Stimulated activated CD4-positive, alpha-beta T cell treated with anti-CD3 and anti-CD28 coated beads, Interleukin-1b, Interleukin-23, amount 100 ng/mL, for 1 hour (primary cell): ENCODE results near the gene MME.

Source experiments
- DNase-seq, 2 donors: peaks; one replicate each; pipeline ENCODE4 v3.0.0-alpha.2; 2020; ENCODE audit warnings: low read depth in 2 of 2

Gene MME

DNA sequence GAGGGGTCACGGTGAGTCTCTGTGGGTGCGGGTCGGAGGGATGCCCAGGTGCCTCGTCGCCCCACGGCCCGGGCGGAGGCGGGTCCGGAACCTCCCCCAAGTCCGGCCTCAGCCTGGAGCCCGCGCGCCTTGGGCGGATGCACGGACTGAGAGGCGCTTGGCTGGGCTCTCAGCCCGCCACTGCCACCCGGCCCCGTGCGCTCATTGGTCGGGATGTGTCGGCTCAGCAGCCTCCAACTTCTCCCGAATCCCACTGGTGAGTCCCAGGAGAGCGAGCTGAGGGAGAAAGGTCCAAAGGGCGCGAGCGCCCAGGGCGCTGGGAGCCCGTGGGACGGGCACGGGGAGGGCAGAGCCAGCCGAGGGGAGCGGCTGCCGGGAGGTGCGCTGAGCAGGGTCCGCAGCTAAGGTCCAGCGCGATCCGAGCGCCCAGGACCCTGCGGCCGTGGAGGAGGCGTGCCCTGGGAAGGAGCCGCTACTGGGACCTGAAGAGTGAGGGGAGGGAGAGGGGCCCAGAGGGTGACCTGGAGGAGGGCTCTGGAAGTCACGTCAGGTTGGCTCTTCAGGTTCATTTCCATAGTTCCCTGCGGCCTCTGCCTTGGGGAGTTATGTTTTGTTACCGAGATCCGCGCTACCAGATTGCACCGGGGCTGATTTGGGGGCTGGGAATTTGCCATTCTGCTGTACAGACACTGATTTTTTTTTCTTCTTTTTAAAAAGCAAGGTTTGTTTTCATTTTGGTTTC, at the start of gene MME:
TSS of gene MME (plus strand) at position 574 of the 742 bp plus-strand sequence. CDS start 3,849 bp downstream, outside the sequence.
- DNase-seq: no peak

DNA sequence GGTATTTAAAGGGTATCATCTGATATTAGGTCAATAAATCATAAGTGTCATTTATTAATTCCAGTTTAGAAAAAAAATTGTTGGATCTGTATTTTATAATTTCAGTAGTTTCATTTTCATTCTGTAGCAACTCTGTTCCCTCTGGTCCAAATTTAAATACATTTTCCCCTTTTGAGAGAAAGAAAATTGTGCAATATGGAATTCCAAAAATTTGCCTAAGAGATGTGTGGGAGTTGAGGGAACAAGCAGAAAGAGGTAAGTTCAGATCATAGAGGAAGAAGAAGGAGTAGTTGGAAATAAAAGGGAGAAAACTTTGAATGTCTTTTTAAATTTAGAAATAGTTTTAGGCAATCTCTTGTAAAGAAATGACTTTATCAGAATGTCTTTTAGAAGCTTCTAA, 48.9 kb upstream of the MME start:
- DNase-seq: no peak

DNA sequence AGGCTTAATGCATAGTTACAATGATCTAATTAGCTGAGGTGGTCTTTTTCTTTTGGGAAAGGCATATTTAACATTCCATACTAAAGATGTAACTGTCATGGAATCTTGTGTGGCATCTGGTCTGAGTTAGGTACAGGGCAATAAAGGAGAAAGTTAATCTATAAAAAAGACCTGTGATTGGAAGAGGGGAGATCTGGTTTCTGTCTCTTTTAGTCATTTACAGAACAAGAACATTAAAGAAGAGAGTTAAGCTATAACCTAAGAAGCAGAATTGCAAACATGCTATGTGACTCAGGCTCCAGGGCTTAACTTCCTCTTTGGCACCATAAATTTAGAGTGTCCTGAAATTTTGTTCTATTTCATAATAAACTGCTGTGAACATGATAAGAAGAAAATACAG, 47.2 kb upstream of the MME start:
- no peak for DNase-seq

DNA sequence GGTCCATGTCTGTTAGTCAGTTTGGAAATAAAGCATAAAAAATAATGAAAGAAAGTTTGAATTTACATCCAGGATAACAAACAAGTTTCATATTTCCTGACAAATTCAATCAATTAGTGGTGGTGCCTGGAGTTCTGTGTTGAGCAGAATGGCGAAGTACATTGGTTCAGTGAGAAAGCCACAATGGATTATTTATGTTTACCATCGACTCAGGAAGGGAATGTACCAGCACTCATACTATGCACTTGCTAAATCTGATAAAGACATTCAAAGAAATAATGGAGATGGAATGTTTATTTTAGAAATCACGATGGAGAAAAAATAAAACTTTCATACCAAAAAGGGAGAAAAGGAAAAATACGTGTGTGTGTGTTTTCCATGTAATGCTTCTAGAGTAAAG, 45.3 kb upstream of the MME start:
- DNase-seq: no peak

DNA sequence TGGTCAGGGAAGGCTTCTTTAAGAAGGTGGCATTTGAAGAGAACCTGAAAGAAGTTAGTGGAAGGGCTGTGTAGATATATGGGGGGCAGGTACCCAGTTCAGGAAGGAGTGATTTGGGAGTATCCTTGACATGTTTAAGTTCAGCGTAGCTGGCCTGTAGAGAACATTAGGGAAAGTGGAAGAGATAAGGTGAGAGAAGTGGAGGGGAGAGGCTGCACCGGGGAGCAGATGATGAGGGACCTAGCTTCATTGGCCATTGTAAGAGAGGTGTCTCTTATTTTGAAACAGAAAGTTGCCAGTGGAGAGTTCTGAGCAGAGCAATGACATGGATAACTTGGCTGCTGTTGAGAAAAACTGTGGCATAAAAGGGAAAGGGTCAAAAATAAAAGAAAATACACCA, 44.6 kb upstream of the MME start:
- no peak for DNase-seq

DNA sequence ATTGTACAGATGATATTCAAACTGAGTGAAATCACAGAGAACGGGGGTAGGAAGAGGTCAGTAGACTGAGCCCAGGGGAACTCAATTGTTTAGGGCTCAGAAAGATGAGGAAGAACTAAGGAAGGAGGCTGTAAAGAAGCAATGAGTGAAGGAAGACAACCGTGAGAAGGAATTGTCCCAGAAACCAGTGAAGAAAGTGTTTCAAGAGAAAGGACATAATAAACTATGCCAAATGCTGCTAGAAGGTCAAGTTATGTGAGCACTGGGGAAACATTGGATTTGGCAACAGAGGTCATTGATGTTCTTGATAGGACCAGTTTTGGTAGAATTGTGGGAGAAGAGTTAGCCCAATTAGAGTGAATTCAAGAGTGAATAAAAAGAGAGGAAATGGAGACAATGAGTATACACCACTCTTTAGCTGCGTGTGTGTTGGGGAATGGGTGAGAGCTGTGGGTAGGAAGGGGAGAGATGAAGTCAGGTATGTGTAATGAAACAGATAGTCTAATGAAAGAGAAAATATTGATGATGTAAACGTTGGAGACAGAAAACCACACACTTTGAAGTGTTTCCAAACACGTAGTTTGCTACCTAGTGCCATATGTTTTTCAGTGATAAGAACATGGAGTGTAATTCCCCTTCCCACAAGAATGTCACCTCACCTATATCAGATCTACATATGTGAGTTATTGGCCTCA, 42.5 kb upstream of the MME start:
- DNase-seq: no peak

DNA sequence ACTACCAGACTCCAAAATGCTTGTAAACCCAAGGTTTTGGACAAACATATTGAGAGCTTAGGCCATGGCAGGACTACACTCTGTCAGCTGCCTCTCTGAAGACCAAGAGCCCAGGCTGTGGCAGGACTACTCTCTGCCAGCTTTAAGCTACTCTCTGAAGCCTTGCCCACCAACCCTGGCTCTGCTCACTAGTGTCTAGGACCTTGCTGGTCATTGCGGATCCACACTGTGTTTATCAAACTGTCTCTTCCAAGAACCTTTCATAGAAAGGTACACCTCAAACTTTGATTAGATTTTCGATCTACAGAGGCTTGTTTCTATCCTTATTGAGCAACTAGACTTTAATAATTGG, 41.9 kb upstream of the MME start:
- DNase-seq: no peak

DNA sequence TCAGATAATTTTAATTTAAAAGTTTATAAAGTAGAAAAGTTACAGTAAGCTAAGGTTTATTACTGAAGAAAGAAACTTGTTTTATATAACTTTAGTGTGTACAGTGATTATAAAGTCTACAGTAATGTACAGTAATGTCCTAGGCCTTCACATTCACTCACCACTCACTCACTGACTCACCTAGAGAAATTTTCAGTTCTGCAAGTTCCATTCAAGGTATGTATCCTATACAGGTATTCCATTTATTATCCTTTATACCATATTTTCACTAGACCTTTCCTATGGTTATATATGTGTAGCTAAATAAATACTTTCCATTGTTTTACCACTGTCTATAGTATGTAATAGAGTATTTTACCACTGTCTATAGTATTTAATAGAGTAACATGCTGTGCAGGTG, 33.2 kb upstream of the MME start:
- no peak for DNase-seq

DNA sequence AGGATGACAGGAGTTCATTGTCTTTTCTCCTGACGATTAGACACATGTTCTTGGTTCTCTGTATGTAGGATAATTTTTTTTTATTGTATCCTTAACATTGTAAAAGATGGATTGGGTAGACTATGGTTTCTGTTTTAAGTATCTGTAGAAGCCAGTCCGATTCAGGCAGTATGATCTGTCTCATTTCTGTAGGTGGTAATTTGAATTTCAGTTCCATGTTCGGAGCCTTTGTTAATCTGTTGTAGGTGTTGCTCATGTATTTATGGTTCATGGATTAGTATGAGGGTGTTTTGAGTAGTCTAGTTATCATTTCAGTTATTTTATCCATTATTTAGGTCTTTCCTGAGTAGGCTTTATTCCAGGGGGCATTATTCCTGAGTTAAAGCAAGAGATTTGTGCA, 32.4 kb upstream of the MME start:
- DNase-seq: no peak

DNA sequence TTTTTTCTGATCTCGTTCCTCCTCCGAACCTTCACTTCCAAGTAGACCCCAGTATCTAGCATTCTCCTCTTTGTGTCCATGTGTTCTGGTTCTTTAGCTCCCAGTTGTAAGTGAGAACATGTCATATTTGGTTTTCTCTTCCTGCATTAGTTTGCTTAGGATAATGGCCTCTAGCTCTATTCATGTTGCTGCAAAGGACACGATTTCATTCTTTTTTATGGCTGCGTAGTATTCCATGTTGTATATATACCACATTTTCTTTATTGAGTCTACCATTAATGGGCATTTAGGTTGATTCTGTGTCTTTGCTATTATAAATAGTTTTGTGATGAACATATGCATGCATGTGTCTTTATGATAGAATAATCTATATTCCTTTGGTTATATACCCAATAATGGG, 30.2 kb upstream of the MME start:
- no peak for DNase-seq

DNA sequence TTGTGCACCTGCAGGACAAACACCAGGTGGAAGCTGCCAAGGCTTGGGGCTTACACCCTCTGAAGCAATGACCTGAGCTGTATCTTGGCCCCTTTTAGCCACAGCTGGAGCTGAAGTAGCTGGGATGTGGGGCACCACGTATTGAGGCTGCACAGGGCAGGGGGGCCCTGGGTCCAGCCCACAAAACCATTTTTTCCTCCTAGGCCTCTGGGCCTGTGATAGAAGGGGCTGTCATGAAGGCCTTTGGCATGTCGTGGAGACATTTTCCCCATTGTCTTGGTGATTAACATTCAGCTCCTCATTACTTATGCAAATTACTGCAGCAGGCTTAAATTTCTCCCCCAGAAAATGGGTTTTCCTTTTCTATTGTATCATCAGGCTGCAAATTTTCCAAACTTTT, 27.6 kb upstream of the MME start:
- no peak for DNase-seq

DNA sequence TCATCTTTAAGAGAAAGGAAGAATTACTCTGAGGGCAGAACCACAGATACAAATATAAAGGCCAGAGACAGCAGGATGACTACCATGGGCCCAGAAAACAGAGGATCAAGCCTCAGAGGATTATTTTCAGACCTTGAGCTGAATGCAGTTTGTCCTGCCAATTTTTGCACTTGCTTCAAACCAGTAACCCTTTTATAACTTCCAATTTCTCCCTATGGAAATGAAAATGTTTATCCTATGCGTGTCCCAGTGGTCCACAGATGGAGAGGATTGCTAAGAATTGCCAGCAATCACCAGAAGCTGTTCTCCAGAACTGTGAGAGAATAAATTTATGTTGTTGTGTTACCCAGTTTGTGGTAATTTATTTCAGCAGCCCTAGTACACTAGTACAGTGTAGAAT, 26.4 kb upstream of the MME start:
- DNase-seq: no peak

DNA sequence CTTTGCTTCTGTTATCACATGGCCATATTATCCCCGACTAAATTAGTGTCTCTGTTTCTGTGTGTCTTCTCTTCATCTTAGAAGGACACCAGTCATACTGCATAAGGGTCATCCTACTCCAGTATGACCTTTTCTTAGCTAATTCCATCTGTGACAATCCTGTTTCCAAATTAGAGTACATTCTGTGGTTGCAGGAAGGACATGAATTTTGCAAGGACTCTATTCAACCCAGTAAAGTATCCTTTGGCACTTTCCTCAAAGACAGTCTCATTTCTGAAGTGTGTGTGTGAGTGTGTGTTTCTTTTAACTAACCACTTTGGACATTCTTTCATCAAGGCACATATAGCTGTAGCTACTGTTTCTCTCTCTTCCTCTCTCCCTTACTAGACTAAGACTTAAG, 15.2 kb upstream of the MME start:
- no peak for DNase-seq

DNA sequence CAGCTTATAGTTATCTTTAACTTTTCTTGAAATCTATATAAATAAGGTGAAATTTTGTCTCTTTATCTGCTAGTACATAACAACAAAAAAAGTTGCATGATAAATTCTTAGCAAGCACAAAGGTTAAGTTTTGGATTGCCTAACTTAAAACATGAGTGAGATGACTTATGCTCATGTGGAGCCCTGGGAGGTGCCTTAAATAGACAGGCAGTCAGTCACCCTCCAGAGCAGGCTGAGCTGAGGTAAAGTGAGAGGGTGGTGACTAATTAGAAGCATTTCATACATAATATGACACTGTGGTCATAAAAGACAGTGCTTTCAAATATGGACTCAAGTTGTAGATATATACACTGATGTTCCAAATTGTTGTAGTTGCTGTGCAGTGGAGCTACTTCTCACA, 14.6 kb upstream of the MME start:
- no peak for DNase-seq

DNA sequence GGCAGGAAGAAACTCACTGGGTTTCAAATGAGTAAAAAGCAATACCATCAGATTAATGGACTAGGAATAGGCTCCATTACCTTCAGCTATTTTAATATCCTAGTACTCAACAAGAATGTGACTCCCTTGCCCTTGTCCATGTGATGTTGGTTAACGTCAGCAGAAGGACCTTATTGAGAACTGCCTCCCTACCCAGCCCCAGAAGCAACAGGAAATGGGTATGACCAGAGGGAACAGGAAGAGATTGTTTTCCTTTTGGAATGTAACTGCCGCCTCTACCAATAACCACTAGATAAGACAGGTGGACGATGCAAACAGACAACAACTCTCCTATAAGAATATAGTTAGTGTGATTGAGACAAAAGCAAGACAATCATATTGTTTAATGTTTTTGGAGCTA, 10.4 kb upstream of the MME start:
- no peak for DNase-seq

DNA sequence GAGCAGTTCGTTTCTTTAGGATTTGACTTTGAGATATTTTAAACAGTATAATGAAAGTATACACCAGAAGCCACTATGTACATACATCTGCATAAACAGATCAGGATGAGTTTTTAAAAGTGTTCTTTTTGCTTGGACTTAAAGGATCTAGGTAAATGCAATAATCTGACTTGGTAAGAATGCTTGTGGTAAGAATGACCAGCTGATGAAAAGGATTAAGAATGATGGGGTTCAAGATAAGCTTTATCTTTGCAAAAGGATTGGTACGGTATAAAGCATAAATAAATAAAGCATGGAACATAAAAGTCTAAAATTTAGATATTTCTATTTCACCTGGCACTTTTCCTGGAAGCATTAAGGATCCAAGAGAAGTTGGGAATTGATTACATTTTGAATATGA, 9.8 kb upstream of the MME start:
- DNase-seq: no peak

DNA sequence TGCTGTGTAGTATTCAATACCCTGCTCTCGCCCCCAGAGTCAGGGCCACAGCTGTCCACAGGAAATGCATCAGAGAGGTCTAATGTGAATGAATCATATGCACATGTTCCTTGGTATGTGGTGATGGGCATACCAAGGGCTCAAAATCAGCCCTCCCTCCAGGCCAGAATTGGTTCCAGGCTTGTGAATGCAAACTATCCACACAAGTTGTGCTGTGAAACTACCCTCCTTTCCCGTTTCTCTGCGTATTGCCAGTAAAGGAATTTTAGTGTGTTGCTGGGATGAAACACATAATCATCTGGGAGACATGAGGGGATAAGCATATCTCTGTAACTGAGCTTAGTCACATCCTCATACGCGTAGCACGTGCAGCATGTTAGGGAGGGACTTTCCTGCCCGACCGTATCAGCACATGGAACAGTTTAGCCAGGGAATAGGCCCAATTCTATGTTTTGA, 9.2 kb upstream of the MME start:
- no peak for DNase-seq

DNA sequence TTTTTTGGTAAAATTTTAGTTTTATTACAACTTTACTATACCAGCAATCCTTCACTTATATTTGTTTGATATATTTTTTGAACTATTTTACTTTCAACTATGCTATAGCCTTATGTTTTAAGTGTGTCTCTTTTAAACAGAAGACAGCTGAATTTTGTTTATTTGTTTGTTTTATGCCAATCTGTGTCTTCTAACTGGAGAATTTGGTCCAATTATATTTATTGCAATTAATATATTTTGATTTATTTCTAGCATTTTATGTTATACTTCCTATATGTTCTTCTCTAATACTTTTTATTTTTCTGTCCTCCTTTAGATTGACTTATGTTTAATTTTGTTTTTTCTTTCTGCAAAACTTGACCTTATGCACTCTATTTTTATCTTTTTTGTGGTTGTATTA, 4.9 kb upstream of the MME start:
- DNase-seq: no peak

DNA sequence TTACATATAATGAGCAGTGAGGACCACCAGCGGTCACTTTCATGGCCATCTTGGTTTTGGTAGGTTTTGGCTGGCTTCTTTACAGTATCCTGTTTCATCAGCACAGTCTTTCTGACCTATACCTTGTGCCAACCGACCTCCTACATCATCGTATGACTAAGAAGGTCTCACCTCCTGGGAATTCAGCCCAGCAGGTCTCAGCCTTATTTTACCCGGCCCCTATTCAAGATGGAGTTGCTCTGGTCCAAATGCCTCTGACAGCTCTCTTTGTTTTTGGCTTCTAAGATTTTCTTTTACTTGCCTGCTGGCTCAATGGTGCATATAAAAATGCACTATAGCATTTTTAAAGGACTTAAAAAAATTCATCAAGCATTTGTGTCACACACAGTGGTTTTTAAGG, 3.2 kb upstream of the MME start:
- DNase-seq: no peak

DNA sequence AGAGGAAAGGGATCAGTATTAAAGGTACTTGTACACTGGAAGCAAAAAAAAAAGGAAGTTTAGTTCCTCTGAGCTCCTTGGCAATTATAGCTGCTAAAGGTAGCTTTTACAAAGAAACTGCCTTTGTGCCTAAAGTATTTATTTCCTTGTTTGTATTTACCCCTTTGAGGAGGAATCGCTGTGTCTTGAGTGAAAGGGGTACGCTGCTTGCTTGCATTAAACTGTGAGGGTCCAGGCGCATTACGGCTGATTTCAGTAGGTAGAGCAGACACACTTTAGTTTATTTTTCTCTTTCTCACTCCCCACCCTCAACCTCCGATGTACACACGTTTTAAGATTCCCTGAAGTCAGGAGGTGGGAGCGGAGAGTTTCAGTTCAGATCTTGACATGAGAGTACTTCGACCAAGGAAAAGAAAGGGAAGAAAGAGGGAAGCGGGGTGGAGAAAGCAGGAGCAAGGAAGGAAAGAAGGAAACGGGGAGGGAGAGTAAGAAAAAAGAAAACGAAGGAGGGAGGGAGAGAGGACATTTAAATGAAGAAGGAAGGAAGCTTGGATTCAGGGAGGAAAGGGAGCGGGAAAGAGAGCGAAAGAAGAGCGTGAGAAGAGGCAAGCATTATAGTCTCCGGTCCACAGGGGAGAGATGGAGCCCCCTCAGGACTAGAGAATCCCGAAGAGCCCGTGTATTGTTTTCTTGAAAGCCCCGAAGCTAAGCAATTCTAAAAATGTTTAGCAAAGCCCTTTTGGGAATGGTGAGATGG, 1.2 kb upstream of the MME start:
- no peak for DNase-seq

DNA sequence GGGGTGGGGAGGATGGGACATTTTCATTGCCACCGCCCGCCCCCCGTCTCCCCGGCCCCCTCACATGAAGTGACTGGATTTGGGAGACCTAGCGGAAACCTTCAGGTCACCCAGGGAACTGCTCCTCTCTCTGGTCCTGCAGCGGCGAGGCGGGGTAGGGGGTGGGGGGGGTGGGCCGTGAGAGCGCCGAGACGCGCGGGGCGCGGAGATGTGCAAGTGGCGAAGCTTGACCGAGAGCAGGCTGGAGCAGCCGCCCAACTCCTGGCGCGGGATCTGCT, 712 bp upstream of the MME start:
- DNase-seq: no peak

DNA sequence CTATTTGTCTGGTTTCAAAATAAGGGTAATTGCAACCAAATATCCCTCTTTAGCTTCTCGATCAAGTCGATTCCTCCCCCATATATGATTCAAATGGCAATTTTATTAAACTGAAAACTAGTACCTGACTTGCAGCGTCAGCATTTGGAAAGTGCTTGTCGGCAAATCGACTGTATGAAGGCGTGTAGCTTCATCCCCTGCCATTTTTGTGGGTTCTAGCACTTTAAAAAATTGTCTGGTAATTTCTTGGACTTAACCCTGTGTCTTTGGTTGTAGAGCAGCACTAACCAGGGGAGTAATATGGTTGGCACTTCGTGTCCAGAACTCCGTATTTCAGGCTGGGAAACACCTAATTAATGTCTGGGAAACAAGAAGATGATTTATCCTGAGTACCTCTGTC, 573 bp downstream of the MME start:
- no peak for DNase-seq

DNA sequence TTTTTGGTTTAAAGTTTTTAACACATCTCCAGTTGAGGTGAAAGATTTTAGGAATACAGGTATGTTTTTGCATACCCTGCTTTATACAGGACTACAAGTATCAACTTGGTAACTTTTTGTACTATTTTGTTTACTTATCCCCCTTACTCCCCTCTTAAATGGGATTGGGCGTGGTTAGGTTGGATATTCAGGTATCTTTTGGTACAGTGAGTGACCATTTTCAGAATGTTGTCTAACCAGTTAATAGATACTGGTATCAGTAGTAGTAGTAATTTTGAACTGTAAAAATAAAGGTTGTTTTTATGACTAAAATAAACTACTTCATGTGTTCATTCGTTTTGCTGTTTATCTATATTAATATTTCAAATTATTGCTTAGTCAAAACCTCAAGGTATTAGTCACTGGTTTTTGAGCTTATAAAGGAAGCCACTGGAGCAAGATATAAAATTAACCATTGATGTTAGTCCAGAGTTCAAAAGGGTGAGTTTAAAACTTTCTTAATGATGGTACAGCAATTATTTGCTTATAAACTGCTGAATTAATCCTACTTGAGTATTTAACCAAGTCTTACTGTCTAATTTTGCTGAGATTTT, 3.3 kb downstream of the MME start:
- no peak for DNase-seq
